HG03135 (cell line): ENCODE measurements around the gene KIF1A.
"Not testable (repeated sequence)": the region's sequence is repeated elsewhere in the genome, so short reads cannot be mapped to it uniquely, and the experiment has no call there.

Experiments
- ATAC-seq: cut with Tn5 transposase; IDR thresholded peaks from one replicate; pipeline ENCODE4 v1.9.1; 2021; ENCODE audit warnings: mild to moderate bottlenecking, moderate library complexity; ENCODE audit not compliant: unreplicated experiment

Gene KIF1A

GRCh38 chr2:240711296-240711695 is 108.7 kb downstream of the KIF1A start:
- no peak for ATAC-seq

DNA sequence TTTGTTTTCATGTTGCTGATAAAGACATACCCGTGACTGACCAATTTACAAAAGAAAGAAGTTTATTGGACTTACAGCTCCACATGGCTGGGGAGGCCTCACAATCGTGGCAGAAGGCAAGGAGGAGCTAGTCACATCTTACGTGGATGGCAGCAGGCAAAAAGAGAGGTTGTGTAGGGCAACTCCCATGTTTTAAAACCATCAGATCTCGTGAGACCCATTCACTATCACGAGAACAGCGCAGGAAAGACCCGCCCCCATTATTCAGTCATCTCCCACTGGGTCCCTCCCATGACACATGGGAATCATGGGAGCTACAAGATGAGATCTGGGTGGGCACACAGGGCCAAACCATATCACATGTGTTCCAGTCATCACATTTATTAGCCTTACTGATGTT is 111.6 kb downstream of the KIF1A start:
- no peak for ATAC-seq

DNA sequence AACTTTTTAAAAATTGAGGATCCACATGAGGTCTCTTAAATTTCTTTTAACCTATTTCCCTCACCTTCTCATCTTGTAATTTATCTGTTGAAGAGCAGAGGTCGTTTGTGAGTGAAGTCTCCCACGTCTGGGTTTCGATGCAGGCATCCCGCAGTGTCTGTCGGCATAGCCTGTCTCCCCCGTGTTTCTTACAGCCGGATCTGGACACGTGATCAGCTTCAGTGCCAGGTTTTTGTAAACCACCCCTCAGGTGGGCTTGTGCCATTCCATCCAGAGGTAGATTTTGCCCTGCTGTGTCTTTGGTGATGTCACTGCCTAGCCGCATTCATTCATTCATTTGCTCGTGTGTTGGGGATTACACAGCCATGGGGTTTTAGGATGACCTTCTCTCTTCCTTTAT is 112.2 kb downstream of the KIF1A start:
- no peak for ATAC-seq

DNA sequence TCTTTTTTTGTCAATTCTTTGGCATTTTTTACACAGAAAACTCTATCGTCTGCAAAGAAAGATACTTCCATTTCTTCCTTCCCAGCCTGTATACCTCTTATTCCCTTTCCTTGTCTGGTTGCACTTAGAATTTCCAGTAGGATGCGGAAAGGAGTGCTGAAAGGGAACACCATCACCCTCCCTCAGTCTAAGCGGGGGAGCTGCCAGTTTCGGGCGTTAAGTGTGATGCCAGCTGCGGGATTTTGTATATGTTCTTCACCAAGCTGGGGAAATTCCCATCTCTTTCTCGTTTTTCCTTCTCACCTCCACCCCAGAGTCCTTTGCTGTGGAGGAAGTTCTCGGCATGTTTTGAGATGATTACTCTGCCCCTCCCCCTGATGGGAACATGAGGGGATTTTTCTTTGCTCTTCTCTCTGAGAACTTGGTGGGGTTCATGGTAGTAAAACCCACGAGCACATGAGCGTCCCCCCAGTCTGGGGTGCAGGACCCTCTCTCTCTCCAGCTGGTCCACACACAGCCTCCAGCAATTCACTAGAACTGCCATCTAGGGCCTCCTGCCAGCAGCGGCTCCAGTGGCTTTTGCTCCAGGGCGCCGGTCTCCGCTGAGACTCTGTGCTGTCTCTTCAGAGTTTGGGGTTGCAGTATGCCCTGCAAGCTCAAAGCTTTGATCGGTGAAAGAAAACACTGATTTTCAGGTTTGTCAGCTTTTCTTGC is 112.8 kb downstream of the KIF1A start:
- ATAC-seq = no peak

DNA sequence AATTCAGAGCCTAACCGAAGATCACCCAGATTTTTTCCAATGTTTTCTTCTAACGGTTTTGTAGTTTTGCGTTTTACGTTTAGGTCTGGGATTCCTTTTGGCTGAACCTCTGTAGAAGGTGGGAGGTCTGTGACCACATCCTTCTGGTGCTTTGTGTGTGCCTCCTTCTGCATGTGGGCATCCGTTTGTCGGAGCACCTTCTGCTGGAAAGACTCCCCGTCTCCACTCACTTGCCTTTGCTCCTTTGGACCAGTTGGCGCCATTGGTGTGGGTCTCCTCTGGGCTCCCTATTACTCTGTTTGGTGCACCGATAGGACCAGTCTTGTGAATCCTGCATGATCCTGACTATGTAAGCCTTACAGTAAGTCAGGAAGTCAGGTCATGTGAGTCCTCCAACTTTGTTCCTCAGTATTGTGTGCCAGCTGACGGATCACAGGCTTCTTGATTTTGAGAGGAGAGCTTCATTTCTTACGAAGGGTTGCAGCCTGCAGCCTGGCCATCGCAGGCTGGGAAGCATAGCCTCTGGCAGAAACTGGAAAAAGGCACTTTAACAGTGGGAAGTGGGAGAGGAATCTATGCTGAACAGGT is 114.7 kb downstream of the KIF1A start:
- ATAC-seq = no peak

DNA sequence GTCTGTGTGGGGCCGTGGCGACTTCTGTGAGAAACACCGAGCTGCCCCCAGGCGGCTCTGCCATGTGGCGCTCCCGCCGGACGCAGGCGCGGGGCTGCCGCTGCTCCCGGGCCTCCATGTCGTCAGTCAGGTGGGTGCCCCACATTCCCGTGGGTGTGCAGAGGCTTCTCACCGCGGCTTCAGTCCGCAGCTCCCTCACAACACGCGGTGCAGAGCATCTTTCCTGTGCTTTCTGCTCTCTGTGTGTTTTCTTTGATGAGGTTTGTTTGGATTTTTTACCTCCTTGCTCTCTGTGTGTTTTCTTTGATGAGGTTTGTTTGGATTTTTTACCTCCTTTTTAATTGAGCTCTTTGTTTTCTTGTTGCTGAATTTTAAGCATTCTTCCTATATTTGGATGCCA is 115.4 kb downstream of the KIF1A start:
- ATAC-seq = no peak

DNA sequence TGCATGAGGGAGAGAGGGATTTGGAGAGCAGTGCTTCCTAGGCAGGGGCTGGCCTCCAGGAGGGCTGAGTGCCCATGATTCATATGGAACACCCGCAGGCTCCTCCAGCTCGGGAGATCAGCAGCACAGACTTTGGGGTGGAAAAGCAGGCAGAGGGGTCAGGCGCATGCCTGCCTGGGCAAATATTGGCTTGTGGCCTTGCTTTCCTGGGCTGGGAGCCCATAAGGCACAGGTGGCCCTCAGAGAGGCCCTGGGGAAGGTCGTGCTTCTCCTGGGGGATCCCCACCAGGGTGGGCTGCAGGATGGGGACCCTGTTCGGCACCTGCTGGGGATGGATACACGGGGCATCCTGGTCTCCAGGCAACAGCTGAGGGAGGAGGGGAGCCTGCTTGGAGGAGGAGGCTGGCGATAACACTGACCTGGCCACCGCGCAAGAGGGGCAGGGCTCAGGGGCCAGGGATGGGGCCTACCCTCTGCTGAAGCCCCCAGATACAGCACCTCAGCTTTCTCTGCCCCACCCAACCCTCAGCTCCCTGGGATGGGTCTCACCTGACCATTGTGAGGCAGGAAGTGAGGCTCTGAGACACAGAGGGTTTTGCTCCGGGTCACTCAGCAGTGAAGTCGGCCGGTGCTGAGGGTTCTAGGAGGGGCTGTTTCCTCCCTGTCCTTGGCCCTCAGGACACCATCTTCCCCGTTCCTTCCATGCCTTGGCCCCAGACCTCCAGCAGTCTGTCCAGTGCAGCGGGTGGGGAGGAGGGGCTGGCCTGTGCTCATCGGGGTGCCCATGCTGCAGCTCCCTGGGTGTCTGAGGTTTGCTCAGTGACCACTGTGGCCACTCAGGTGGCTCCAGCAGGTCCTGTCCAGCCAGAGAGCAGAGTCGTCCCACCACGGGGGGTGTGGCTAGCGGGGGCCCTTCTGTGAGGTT is 116.3 kb downstream of the KIF1A start:
- ATAC-seq = no peak

DNA sequence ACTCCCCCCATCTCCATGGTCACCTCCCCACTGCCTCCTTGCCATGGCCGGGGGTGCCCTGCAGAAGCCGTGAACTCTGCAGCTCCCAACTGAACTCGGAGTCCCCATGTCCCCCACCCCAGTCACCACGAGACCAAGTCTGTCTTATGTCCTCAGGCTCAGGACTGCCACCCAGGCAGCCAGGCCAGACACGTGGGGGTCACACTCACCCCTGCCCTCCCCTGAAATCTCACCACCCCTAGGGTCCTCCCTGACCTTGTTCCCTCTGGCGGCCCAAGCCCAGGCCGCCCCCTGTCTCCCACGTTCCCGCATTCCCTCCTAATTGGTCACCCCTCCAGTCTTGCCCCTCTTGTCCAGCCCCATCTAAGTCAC is 117.4 kb downstream of the KIF1A start:
- ATAC-seq = no peak

- ATAC-seq = no peak
Observed at GRCh38 chr2:240701736-240702639, 118.0 kb downstream of the KIF1A start.

- ATAC-seq = no peak
Observed at GRCh38 chr2:240701091-240701735, 118.8 kb downstream of the KIF1A start.

GRCh38 chr2:240700616-240701015 is 119.4 kb downstream of the KIF1A start:
- ATAC-seq = not testable (repeated sequence)

- not testable (repeated sequence) for ATAC-seq
Observed at GRCh38 chr2:240699835-240700234, 120.2 kb downstream of the KIF1A start.

DNA sequence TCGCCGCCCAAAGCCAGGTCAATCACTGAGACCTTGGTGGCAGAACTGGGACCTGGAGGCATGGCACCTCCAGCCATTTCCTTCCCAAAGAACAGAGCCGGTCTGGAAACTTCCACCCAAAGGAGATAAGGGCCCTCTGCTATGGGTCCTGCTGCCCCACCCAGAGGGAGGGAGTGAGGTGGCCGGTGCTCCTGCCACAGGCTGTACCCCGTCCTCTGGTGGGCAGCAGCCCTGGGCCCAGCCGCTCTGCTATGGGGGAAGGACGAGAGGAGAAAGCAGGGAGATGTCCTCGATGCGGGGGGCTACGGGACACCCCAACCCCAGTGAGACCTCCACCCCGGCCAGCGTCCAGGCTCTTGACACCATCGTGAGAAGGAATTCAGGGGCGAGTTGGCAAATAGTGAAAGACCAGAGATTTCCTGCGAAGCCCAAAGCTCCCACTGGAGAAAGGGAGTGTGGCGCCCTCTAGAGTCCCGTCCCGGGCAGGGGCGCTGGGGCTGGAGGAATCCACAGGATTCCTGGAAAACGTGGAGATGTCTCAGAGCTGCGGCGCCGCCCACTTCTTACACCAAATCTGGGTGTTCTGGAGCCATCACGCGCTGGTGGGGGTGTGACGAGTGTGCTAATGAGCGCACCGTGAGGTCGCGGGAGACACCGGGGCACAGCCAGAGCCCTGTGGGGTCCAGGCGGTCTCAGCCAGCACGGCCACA is 121.0 kb downstream of the KIF1A start:
- not testable (repeated sequence) for ATAC-seq

GRCh38 chr2:240696469-240696868 is 123.5 kb downstream of the KIF1A start:
- ATAC-seq = not testable (repeated sequence)

- ATAC-seq = not testable (repeated sequence)
Observed at GRCh38 chr2:240695593-240695992, 124.4 kb downstream of the KIF1A start.

DNA sequence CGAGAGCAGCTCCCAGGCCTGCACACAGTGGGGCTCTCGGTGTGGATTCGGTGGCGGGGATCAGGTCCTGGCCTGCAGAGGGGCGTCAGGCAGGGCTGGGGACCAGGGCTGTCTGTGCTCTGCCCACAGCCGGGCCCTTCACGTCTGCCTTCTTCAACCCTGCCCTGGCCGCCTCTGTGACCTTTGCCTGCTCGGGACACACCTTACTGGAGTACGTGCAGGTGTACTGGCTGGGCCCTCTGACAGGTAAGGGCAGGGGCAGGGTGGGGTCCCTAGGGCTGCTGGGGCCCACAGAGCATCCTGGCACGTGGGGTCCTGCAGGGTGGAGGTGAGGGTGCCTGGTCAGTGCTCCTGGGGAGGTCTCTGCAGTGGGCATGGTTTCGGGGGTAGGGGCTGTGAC is 125.7 kb downstream of the KIF1A start:
- not testable (repeated sequence) for ATAC-seq

GRCh38 chr2:240692583-240693561 is 127.1 kb downstream of the KIF1A start:
- ATAC-seq = not testable (repeated sequence)
